OCI-LY1 (cell line): ENCODE data around the gene TMEM92.

Experiments used
- H2AFZ ChIP-seq: fragments of 200-600 bp; sonication (generic), shearing (Covaris generic); 2 replicates; pipeline ENCODE4 v1.6.0; 2014; ENCODE audit warnings: antibody characterized with exemption, mild to moderate bottlenecking, low read length
- H3F3A ChIP-seq: fragments of 200-600 bp; sonication (generic), shearing (Covaris generic); 2 replicates; pipeline ENCODE4 v1.6.0; 2014; ENCODE audit warnings: mild to moderate bottlenecking, antibody characterized with exemption, low read length, moderate library complexity; ENCODE audit not compliant: insufficient read depth
- H3K27ac ChIP-seq: fragments of 200-600 bp; sonication (generic); 2 replicates; pipeline ENCODE4 v1.5.1; 2014; ENCODE audit warnings: low read length, mixed run types, mild to moderate bottlenecking, low read depth; ENCODE audit not compliant: poor library complexity, severe bottlenecking
- H3K27me3 ChIP-seq: fragments of 200-600 bp; sonication (generic); 2 replicates; pipeline ENCODE4 v1.6.0; 2014; ENCODE audit warnings: antibody characterized with exemption, mild to moderate bottlenecking, low read length, moderate library complexity; ENCODE audit not compliant: insufficient read depth
- H3K36me3 ChIP-seq: fragments of 200-600 bp; sonication (generic); 2 replicates; pipeline ENCODE4 v1.6.1; 2014; ENCODE audit warnings: mild to moderate bottlenecking, antibody characterized with exemption, low read length, moderate library complexity, mixed read lengths; ENCODE audit not compliant: insufficient read depth
- H3K4me1 ChIP-seq: fragments of 200-600 bp; sonication (generic); 2 replicates; pipeline ENCODE4 v1.5.1; 2014; ENCODE audit warnings: mild to moderate bottlenecking, low read length, moderate library complexity; ENCODE audit not compliant: insufficient read depth, severe bottlenecking
- H3K4me2 ChIP-seq: fragments of 200-600 bp; sonication (generic), shearing (Covaris generic); 2 replicates; pipeline ENCODE4 v1.6.1; 2014; ENCODE audit warnings: low read length
- H3K4me3 ChIP-seq: fragments of 200-600 bp; sonication (generic); 2 replicates; pipeline ENCODE4 v1.5.1; 2014; ENCODE audit warnings: low read length, low read depth, mild to moderate bottlenecking, mixed read lengths; ENCODE audit not compliant: poor library complexity, severe bottlenecking
- H3K79me2 ChIP-seq: fragments of 200-600 bp; shearing (Covaris generic); 2 replicates; pipeline ENCODE4 v1.6.1; 2016; ENCODE audit warnings: mixed run types, low read length, mixed read lengths; ENCODE audit not compliant: insufficient read depth
- H3K9ac ChIP-seq: fragments of 200-600 bp; sonication (generic), shearing (Covaris generic); 2 replicates; pipeline ENCODE4 v1.6.1; 2014; ENCODE audit warnings: mild to moderate bottlenecking, low read length, mixed read lengths
- H3K9me2 ChIP-seq: fragments of 200-600 bp; sonication (generic), shearing (Covaris generic); 2 replicates; pipeline ENCODE4 v1.6.1; 2014; ENCODE audit warnings: low read depth, mild to moderate bottlenecking, low read length, mixed read lengths
- H3K9me3 ChIP-seq: fragments of 200-600 bp; shearing (Covaris generic); 2 replicates; pipeline ENCODE4 v1.6.1; 2014; ENCODE audit warnings: low read length, mixed read lengths
- H4K20me1 ChIP-seq: fragments of 200-600 bp; sonication (generic), shearing (Covaris generic); 2 replicates; pipeline ENCODE4 v1.6.0; 2016; ENCODE audit warnings: mild to moderate bottlenecking, low read length; ENCODE audit not compliant: insufficient read depth
- CTCF ChIP-seq: fragments of 200-600 bp; sonication (generic), shearing (Covaris generic); IDR thresholded peaks from 2 replicates; pipeline ENCODE4 v1.5.1; 2017; ENCODE audit warnings: mild to moderate bottlenecking, antibody characterized with exemption, low read length, moderate library complexity, mixed read lengths
- EZH2 ChIP-seq: fragments of 200-600 bp; sonication (generic), shearing (Covaris generic); IDR thresholded peaks from 2 replicates; pipeline ENCODE4 v1.8.0; 2017; ENCODE audit warnings: borderline replicate concordance, mixed run types, mild to moderate bottlenecking, antibody characterized with exemption, low read length, moderate library complexity, mixed read lengths

The TMEM92 gene

GRCh38 chr17:50290933-50291332 lies 16.7 kb downstream of the TMEM92 start:
- no peak overlapping the region for H2AFZ ChIP-seq
- no peaks in the 10 kb centered on the region for H3K9me2 ChIP-seq
- H3K9ac ChIP-seq, result no peak overlapping the region
- TF ChIP-seq EZH2 (no peak), CTCF (no peak)
- H3K4me2 ChIP-seq, result no peak overlapping the region
- 0 out of 2 replicates have a peak, but pooled peaks cover 6% of the 10 kb centered on the region for H3K27me3 ChIP-seq
- H3K4me3 ChIP-seq, result no peak overlapping the region
- no peaks in the 10 kb centered on the region for H4K20me1 ChIP-seq
- H3K79me2 ChIP-seq, result no peaks in the 10 kb centered on the region
- H3K36me3 ChIP-seq, result no peaks in the 10 kb centered on the region
- H3K9me3 ChIP-seq, result no peaks in the 10 kb centered on the region
- H3F3A ChIP-seq, result no peaks in the 10 kb centered on the region
- H3K4me1 ChIP-seq, result no peaks in the 10 kb centered on the region
- no peak overlapping the region for H3K27ac ChIP-seq

GRCh38 chr17:50292465-50292864 lies 18.2 kb downstream of the TMEM92 start:
- H3K9me2 ChIP-seq, result no peaks in the 10 kb centered on the region
- H3K9ac ChIP-seq, result no peak overlapping the region
- no peak overlapping the region for H3K4me2 ChIP-seq
- TF ChIP-seq CTCF (no peak), EZH2 (no peak)
- no peak overlapping the region for H2AFZ ChIP-seq
- no peak overlapping the region for H3K4me3 ChIP-seq
- no peaks in the 10 kb centered on the region for H3K4me1 ChIP-seq
- H3K27me3 ChIP-seq, result no peaks in the 10 kb centered on the region
- no peaks in the 10 kb centered on the region for H3K9me3 ChIP-seq
- H3K27ac ChIP-seq, result no peak overlapping the region
- H4K20me1 ChIP-seq, result no peaks in the 10 kb centered on the region
- no peaks in the 10 kb centered on the region for H3K36me3 ChIP-seq
- no peaks in the 10 kb centered on the region for H3F3A ChIP-seq
- H3K79me2 ChIP-seq, result no peaks in the 10 kb centered on the region

GRCh38 chr17:50295021-50295420 lies 20.8 kb downstream of the TMEM92 start:
- Histone ChIP-seq H2AFZ (no peak overlapping the region), H3K79me2 (no peaks in the 10 kb centered on the region), H4K20me1 (no peaks in the 10 kb centered on the region), H3K36me3 (no peaks in the 10 kb centered on the region), H3K27ac (no peak overlapping the region), H3F3A (no peaks in the 10 kb centered on the region), H3K4me1 (no peaks in the 10 kb centered on the region), H3K27me3 (no peaks in the 10 kb centered on the region), H3K4me2 (no peak overlapping the region), H3K9me2 (no peaks in the 10 kb centered on the region), H3K9me3 (no peaks in the 10 kb centered on the region), H3K4me3 (no peak overlapping the region), H3K9ac (no peak overlapping the region)
- no peak for TF ChIP-seq EZH2
- TF ChIP-seq CTCF, result no peak
